ENCODE results near the gene HIKESHI.

DNA sequence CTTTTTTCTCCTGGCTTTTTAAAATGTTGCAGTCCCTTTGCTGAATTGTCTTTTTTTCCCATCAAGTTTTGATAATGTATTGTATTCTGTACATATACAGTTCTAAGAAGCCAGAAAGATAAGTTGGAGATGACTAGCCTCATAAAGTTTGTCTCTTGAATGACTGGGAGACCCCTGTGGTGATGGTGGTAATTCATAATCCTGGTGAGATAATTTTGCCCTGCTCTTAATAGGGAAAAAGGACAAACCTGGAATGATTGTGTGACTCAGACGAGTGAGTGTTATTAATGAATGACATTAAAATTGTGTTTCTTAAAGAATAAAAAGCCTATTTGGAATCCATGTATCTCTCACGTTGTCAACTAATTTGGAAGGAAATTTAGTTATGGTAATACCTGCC lies 1.2 kb downstream of the HIKESHI start:
- TF ChIP-seq YY1 (IDR thresholded peaks at IDR 0.05; ENCODE audit: low read depth): no peak
- TF ChIP-seq, protein P1, sequence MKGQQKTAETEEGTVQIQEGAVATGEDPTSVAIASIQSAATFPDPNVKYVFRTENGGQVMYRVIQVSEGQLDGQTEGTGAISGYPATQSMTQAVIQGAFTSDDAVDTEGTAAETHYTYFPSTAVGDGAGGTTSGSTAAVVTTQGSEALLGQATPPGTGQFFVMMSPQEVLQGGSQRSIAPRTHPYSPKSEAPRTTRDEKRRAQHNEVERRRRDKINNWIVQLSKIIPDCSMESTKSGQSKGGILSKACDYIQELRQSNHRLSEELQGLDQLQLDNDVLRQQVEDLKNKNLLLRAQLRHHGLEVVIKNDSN (IDR thresholded peaks at IDR 0.05): no peak
- no peak for TF ChIP-seq CEBPB (IDR thresholded peaks at IDR 0.05)
- TF ChIP-seq, protein P2, sequence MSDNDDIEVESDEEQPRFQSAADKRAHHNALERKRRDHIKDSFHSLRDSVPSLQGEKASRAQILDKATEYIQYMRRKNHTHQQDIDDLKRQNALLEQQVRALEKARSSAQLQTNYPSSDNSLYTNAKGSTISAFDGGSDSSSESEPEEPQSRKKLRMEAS (IDR thresholded peaks at IDR 0.05): no peak
- TF ChIP-seq FOXM1 (IDR thresholded peaks at IDR 0.05; ENCODE audit: borderline replicate concordance, low read depth): no peak
- no peak for TF ChIP-seq TAF1 (IDR thresholded peaks at IDR 0.05; ENCODE audit: low read depth)
- no peak for TF ChIP-seq CREB1 (IDR thresholded peaks at IDR 0.05; ENCODE audit: low read depth)
- no peak for TF ChIP-seq TCF12 (IDR thresholded peaks at IDR 0.05; ENCODE audit: low read depth)
- TF ChIP-seq EP300 (IDR thresholded peaks at IDR 0.05; ENCODE audit: borderline replicate concordance): no peak
- TF ChIP-seq ZBTB7A (IDR thresholded peaks at IDR 0.05; ENCODE audit: low read depth): no peak
- no peak for TF ChIP-seq RAD21 (IDR thresholded peaks at IDR 0.05; ENCODE audit: low read depth)
- TF ChIP-seq, protein P3, sequence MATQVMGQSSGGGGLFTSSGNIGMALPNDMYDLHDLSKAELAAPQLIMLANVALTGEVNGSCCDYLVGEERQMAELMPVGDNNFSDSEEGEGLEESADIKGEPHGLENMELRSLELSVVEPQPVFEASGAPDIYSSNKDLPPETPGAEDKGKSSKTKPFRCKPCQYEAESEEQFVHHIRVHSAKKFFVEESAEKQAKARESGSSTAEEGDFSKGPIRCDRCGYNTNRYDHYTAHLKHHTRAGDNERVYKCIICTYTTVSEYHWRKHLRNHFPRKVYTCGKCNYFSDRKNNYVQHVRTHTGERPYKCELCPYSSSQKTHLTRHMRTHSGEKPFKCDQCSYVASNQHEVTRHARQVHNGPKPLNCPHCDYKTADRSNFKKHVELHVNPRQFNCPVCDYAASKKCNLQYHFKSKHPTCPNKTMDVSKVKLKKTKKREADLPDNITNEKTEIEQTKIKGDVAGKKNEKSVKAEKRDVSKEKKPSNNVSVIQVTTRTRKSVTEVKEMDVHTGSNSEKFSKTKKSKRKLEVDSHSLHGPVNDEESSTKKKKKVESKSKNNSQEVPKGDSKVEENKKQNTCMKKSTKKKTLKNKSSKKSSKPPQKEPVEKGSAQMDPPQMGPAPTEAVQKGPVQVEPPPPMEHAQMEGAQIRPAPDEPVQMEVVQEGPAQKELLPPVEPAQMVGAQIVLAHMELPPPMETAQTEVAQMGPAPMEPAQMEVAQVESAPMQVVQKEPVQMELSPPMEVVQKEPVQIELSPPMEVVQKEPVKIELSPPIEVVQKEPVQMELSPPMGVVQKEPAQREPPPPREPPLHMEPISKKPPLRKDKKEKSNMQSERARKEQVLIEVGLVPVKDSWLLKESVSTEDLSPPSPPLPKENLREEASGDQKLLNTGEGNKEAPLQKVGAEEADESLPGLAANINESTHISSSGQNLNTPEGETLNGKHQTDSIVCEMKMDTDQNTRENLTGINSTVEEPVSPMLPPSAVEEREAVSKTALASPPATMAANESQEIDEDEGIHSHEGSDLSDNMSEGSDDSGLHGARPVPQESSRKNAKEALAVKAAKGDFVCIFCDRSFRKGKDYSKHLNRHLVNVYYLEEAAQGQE (IDR thresholded peaks at IDR 0.05; ENCODE audit: low read depth): no peak
